Activated CD8-positive, alpha-beta T cell treated with anti-CD3 and anti-CD28 coated beads for 36 hours (primary cell): ENCODE results near the gene SALL3. TPM values are rescaled to one million over a fixed set of nuclear protein-coding genes. Genes with fewer than 3 reads are reported as not detected.

ENCODE experiments used
- ATAC-seq: fragments of 200-7000 bp; cut with Tn5 transposase; one replicate; pipeline ENCODE4 v1.10.0; 2021; ENCODE audit warnings: mild to moderate bottlenecking, moderate library complexity
- CTCF ChIA-PET: fragments of 350-600 bp; sonication (Branson Sonifier 250); formaldehyde crosslinking; loops from one replicate; lab custom pipeline; 2021; ENCODE audit warnings: antibody characterized with exemption; lab: Charles Lee
- POLR2A ChIA-PET: fragments of 350-600 bp; sonication (Branson Sonifier 250); formaldehyde crosslinking; loops from one replicate; lab custom pipeline; 2021; ENCODE audit warnings: antibody characterized with exemption; lab: Charles Lee
- DNase-seq: peaks from one replicate; pipeline ENCODE4 v3.0.0-alpha.2; 2020
- H3K27ac Mint-ChIP-seq: one replicate; pipeline ENCODE4 v1.8.0; 2021; ENCODE audit warnings: mild to moderate bottlenecking, mixed read lengths
- H3K27me3 Mint-ChIP-seq: one replicate; pipeline ENCODE4 v1.8.0; 2021; ENCODE audit warnings: mixed read lengths
- H3K36me3 Mint-ChIP-seq: one replicate; pipeline ENCODE4 v1.8.0; 2021; ENCODE audit warnings: low read depth, mixed read lengths
- H3K4me1 Mint-ChIP-seq: one replicate; pipeline ENCODE4 v1.8.0; 2021; ENCODE audit warnings: low read depth, mixed read lengths
- H3K4me3 Mint-ChIP-seq: one replicate; pipeline ENCODE4 v1.8.0; 2021; ENCODE audit warnings: mild to moderate bottlenecking, moderate library complexity, mixed read lengths
- H3K9me3 Mint-ChIP-seq: one replicate; pipeline ENCODE4 v1.8.0; 2021; ENCODE audit warnings: mixed read lengths
- intact Hi-C: fragments of 100-400 bp; cut with micrococcal nuclease; formaldehyde crosslinking; loops from one replicate; pipeline ENCODE4 v1.10.0; 2022
- total RNA-seq, 2 experiments: library from RNA; stranded (reverse); gene quantifications; one replicate each; pipeline ENCODE4 v1.2.3, GENCODE V29; 2021
- TF ChIP-seq, protein P1 (sequence below): fragments of 200-600 bp; IDR thresholded peaks from one replicate; pipeline ENCODE4 v1.8.0; 2022; ENCODE audit warnings: antibody characterized with exemption, mild to moderate bottlenecking

The SALL3 gene
- total RNA-seq, 2 experiments from 2014 or later = not detected

DNA sequence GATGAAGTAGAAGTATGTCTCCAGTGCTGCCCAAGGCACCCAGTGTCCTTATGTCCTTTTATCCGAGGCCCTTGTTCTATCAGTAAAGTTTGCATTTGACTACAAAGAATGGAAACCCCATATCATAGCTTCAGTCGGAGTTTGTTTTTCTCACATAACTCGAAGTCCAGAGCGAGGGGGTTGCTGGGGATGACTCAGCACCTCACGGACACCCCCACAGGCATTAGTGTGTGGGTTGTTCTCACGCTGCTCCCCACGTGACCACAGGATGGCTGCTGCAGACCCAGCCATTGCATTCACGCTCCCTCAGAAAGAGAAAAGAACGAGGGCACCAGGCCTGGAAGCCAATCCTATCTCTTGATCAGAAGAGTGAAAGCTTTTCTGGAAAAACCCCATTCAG is 27.8 kb downstream of the SALL3 start:
- ATAC-seq = no peak
- no peaks in the 10 kb centered on the region for H3K9me3 Mint-ChIP-seq
- peaks cover 2% of the 10 kb centered on the region for H3K27me3 Mint-ChIP-seq
- no peaks in the 10 kb centered on the region for H3K36me3 Mint-ChIP-seq
- no peak for DNase-seq
- intact Hi-C loops = no loop called here
- no peaks in the 10 kb centered on the region for H3K4me1 Mint-ChIP-seq
- ChIA-PET CTCF (no interaction called here), POLR2A (no interaction called here)
- H3K27ac Mint-ChIP-seq = no peak overlapping the region
- TF ChIP-seq, protein P1, sequence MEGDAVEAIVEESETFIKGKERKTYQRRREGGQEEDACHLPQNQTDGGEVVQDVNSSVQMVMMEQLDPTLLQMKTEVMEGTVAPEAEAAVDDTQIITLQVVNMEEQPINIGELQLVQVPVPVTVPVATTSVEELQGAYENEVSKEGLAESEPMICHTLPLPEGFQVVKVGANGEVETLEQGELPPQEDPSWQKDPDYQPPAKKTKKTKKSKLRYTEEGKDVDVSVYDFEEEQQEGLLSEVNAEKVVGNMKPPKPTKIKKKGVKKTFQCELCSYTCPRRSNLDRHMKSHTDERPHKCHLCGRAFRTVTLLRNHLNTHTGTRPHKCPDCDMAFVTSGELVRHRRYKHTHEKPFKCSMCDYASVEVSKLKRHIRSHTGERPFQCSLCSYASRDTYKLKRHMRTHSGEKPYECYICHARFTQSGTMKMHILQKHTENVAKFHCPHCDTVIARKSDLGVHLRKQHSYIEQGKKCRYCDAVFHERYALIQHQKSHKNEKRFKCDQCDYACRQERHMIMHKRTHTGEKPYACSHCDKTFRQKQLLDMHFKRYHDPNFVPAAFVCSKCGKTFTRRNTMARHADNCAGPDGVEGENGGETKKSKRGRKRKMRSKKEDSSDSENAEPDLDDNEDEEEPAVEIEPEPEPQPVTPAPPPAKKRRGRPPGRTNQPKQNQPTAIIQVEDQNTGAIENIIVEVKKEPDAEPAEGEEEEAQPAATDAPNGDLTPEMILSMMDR = no peak
- H3K4me3 Mint-ChIP-seq = no peak overlapping the region

DNA sequence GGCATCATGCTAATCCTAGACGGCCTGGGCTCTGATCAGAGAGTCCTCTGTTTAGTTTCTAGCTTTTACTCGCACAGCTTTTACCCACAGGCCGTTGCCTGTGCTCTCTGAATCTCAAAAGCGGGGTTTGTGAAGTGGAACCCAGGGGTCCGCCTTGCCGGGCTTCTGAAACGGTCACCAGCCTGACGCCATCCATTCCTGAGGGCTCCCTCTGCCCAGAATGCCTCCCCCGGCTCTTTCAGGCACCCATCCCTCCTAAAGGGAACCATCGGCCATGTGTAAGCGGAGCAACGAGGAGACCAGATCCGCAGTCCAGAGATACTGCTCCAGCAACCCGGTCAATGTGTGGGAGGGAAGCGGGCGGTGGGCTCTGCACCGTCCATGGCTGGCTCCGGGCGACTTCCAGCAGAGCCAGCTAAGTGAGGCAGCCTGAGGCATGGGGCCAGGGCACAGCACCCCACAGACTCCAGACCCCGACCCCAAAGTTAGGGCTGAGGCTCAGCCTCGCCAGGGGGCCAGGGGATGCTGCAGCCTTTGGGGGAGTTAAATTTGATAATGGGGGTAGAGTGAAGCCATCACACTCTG is 28.8 kb downstream of the SALL3 start:
- Mint-ChIP-seq H3K27me3 (peaks cover 2% of the 10 kb centered on the region), H3K4me1 (no peaks in the 10 kb centered on the region), H3K9me3 (no peaks in the 10 kb centered on the region), H3K4me3 (no peak overlapping the region), H3K36me3 (no peaks in the 10 kb centered on the region), H3K27ac (no peak overlapping the region)
- ChIA-PET POLR2A (no interaction called here), CTCF (no interaction called here)
- no peak for DNase-seq
- TF ChIP-seq, protein P1 = no peak
- intact Hi-C loops = no loop called here
- no peak for ATAC-seq

DNA sequence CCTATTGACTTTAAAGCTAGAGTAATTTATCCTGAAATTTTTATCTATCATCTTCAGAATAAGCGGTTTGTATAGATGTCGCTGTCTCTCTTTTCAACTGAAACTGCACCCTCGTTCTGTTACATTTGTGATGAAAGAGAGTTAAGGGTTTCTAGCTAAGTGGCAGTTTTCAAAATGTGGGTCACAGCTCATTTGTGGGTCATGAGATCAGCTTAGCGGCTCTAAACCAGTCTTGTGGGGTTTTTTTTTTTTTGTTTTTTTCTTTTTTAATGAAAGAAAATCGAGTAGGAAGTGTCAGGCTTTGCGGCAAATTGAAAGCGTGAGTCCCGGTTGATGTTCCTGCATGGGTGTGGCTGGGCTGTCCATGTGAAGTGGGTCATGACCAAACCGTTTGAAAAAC is 31.2 kb downstream of the SALL3 start:
- no peaks in the 10 kb centered on the region for H3K9me3 Mint-ChIP-seq
- POLR2A ChIA-PET = no interaction called here
- H3K27ac Mint-ChIP-seq = no peak overlapping the region
- no peak for ATAC-seq
- peaks cover 2% of the 10 kb centered on the region for H3K27me3 Mint-ChIP-seq
- intact Hi-C loops = no loop called here
- TF ChIP-seq, protein P1 = no peak
- DNase-seq = no peak
- H3K36me3 Mint-ChIP-seq = no peaks in the 10 kb centered on the region
- CTCF ChIA-PET = no interaction called here
- no peak overlapping the region for H3K4me3 Mint-ChIP-seq
- H3K4me1 Mint-ChIP-seq = no peaks in the 10 kb centered on the region

DNA sequence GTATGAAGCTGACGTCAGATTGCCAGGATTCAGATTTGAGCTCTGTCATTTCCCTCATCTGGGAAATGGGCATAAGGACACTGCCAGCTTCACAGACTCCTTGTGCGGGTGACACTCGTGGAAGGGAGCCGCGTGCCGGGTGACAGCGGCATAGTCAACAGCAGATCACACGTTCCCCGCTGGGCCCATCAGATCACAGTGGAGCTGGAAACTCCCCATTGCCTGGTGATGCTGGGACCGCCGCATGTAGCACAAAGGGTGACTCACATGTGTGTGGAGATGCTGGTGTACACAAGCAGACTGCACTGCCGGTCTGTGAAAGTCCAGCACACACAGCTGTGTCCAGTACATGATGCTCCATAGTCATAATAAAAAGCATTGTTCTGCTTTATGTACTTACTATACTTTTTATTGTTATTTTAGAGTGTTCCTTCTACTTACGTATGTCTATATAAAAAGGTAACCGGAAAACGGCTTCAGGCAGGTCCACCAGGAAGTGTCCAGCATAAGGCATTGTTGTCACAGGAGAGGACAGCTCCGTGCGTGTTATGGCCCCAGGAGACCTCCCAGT is 31.8 kb downstream of the SALL3 start:
- H3K4me1 Mint-ChIP-seq = no peaks in the 10 kb centered on the region
- intact Hi-C loops = no loop called here
- CTCF ChIA-PET = no interaction called here
- H3K27ac Mint-ChIP-seq = no peak overlapping the region
- ATAC-seq (no peak), DNase-seq (no peak)
- no peaks in the 10 kb centered on the region for H3K36me3 Mint-ChIP-seq
- H3K27me3 Mint-ChIP-seq = peaks cover 2% of the 10 kb centered on the region
- no peaks in the 10 kb centered on the region for H3K9me3 Mint-ChIP-seq
- TF ChIP-seq, protein P1 = no peak
- POLR2A ChIA-PET = no interaction called here
- no peak overlapping the region for H3K4me3 Mint-ChIP-seq

DNA sequence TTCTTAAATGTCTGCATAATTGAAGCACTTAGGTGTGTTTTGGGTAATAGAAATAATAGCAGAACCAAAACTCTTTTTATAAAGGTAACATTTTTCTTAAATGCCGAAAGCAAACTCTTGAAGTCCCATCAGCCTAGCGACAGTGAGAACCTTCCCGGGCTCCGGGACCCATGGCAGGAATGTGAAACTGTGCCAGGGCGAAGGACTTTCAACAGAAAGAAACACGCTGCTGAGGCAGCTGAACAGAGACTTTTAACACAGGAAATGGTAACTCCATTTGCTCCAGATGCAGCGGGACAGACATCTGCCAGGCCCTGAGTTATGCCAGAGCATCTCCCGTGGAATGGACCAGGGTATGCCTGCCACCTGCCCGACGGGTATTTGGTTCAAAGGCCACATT is 34.3 kb downstream of the SALL3 start:
- intact Hi-C loops = no loop called here
- ChIA-PET POLR2A (no interaction called here), CTCF (no interaction called here)
- Mint-ChIP-seq H3K9me3 (no peaks in the 10 kb centered on the region), H3K4me1 (no peaks in the 10 kb centered on the region), H3K27me3 (peaks cover 5% of the 10 kb centered on the region), H3K36me3 (no peaks in the 10 kb centered on the region), H3K4me3 (no peak overlapping the region), H3K27ac (no peak overlapping the region)
- ATAC-seq = no peak
- TF ChIP-seq, protein P1 = no peak
- no peak for DNase-seq
